NCI-H1694 (cell line): ENCODE measurements around the gene SCARB1.

ENCODE experiments used
- DNase-seq: peaks from one replicate; lab custom pipeline; 2025; lab: John Stamatoyannopoulos, UW

The SCARB1 gene

DNA sequence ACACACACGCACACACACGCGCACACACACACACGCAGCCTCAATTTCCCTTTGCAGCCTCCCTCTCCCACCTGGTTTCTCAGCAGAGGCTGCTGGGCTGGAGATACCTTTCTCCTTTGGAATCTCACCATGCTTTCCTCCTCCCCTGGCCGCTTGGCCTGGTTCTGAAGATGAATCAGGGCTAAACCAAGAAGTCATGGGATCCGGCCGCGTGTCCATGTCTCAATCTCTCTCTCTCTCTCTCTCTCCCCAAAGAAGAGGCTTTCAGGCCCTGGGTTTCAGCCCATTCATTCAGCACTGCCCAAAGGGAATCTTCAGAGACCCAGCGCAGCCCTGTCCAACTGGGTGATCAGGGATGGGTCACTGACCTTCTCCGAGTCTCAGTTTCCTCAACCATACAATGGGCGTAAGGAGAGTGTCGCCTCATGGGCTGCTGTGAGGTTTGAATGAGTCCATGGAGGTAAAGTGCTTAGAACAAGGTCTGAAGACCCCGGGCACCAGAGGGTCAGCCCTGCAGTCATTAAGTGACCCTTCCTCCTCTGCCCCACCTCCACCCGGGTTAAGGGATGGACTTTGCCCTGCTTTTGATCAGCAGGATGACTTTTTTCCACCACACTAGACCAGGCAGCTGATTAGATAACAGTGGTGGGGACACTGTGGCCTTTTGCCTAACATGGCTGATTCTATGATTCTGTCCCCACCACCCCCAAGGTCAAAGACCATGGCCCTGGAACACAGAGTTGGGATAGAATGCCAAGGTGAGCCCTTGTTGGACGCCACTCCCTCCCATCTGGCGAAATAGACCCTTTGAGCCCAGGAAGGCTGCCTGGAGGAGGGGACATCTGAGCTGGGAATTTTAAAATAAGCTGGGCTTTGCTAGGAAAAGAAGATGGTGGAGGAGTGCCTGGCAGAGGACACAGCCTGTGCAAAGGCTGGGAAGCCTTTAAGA, 42.1 kb downstream of the SCARB1 start:
- DNase-seq, result no peak

DNA sequence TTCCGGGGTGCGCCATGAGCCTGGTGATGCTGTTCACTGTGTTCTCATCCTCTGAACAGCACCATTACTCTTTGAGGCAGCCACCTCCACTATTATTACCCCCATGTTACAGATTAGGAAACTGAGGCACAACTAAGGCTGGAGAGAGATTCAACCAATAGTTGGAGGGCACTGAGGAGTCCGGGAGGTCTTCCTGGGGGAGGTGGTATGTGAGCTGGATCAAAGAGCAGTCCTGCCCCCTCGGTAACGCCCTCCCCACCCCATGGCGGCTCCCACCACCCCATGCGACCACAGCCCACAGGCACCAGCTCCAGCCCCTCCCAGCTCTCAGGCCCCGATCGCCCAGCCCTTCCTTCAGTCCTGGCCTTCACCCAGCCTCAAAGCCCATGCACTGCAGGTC, 43.5 kb downstream of the SCARB1 start:
- DNase-seq, result no peak

DNA sequence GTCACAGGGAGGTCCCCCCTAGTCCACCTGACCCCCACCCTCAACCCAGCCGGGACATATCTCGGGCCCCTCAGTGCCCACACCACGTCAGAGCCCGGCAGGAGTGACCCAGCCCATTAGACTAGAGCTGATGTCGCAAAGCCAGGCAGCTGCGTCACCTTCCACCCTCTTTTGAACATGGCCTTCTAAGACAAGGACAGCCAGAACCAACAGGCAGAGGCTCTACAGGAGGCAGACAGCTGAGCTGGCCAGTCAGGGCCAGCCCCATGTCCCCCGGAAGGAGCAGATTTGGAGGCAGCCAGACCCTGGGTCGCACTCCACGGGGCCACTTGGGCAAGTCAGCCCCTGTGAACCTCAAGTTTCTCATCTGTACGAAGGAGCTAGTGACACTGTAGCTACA, 44.1 kb downstream of the SCARB1 start:
- no peak for DNase-seq

DNA sequence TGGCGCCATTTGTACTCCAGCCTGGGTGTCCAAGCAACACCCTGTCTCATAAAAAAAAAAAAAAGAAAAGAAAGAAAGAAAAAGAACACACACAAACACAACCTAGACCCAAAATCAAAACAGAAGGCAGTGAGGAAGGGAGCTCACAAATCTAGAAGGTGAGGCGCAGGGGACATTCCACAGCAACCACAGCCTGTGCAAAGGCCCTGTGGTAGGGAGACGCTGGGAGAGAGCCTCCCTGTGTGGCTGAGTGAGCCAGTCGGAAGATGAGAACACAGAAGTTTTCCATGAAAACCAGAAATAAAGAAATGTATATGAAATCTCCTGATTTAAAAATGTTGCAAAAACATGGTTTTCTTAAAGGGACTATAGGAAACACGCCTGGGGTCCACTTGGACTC, 44.6 kb downstream of the SCARB1 start:
- no peak for DNase-seq

DNA sequence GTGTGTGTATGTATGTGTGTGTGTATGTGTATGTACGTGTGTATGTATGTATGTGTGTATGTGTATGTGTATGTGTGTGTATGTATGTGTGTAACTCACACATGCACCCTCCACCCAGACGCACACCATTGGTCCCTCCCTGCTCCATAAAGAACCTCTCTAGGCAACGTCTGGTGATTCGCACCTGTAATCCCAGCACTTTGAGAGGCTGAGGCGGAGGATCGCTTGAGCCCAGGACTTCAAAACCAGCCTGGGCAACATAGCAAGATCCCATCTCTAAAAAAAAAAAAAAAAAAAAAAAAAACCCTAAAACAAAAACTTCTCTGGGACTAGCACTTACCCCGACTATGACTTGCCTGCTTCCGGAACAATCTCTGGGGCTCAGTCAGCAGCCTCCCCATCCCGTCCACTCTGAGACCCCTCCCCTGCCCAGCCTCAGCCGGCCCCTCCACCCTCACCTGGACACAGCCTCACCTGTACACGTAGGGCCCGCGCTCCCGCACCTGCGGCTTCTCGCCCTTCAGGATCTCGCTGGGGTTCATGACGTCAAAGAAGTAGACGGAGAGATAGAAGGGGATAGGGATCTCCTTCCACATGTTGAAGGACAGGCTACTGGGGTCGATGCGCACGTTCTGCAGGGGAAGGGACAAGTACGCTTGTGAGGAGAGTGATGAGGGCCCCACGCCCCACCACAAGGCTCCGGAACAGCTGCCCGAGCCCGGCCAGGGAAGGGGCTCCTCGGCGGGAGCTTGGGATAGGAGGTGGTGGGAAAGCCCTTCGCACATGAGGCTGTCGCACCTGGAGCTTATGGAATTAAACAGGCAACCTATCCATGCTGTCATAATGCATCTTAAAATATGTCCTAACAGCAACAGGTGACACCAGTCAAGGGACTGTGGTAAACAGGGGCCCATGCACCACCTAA, 46.3 kb downstream of the SCARB1 start:
- DNase-seq, result no peak

DNA sequence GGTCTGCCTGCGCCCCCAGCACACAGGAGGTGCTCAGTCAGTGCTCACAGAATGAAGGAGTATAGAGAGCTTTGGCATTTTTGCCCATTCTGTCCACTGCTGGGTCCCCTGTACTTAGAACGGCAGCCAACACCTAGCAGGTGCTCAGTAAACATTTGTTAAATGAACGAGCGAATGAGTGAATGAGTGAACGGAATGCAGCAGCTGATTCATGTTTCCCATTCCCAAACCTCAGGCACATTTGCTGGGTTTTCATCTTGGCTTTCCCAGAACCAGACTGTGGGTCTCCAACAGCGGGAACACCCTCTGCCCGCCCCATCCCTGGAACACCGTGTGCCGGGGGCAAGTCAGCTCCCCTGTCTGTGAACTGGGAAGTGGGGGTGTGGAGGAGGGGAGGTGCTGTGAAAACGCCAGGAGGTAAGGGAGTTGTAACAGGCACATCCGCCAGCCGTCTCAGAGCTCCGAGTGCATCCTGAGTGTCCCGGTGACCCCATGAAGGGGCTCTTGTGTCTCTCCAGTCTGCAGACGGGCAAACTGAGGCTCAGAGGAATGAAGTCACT, 47.3 kb downstream of the SCARB1 start:
- no peak for DNase-seq

DNA sequence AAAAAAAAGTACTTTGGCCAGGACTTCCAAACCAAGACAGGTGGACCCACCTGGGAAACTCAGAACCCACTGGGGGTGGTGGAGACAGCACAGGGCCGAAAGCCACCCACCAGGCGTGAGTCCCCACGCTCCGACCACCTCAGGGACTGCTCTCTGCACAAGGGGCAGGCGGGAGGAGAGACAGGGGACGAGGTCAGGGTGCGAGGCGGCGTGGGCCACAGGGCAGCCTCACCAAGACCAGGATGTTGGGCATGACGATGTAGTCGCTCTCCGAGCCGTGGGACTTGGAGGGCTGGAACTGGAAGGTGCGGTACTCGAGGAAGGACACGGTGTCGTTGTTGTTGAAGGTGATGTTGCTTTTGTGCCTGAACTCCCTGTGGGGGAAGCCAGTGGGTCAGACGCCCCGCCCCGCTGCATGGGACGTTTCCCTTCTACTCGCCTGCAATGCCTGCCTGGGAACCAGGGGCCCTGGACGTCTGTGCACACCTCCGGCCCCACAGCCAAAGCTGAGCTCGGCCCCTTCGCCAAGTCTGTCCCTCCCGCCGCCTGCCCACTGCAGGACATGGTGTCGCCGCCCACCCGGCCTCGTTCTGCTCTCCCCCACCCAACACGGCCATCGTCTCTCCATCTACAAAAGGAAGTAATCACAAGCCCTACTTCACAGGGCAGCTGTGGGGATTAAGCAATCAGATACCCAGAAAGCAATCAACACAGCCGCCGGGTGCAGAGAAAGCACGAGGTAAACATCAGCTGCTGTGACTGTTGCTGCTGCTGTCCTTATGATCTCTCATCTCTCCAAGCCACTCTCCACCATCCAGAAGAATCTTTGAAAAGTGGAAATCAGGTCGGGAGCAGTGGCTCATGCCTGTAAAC, 48.7 kb downstream of the SCARB1 start:
- DNase-seq, result peak; percentile 32

DNA sequence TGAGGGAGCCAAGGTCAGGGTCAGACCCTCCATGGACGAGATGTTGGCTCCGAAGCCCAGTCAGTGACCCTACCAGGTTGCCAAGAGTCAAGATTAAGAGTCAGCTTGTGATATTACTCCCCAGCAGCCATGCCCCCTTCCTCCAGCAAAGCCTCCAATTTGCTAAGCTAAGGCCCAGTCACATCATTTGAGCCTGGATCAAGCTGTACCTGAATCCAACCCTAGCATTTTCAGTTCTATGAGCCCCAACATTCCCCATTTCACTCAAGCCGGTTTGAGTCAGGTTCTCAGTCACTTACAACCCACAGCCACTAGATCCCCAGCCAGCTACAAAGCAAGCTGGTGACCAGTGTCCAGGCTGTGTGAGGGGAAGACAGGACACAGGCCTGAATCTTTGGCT, 49.9 kb downstream of the SCARB1 start:
- no peak for DNase-seq

DNA sequence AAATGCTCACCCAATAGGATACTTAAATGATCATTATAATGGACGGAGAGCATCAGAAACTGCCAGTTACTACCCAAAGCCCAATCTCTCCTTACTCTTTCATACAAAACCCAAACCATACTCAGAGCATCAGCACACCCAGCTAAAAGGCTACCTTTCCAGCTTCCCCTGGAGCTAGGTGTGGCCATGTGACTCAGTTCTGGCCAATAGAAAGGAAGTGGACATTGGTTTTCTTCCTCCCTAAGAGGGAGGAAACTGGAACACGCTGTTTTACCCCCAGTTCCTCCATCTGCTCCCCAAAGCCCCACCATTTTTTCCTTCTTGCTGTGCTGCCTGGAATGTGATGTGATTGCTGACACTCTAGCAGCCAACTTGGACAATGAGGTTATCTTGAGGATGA, 50.7 kb downstream of the SCARB1 start:
- DNase-seq, result no peak

DNA sequence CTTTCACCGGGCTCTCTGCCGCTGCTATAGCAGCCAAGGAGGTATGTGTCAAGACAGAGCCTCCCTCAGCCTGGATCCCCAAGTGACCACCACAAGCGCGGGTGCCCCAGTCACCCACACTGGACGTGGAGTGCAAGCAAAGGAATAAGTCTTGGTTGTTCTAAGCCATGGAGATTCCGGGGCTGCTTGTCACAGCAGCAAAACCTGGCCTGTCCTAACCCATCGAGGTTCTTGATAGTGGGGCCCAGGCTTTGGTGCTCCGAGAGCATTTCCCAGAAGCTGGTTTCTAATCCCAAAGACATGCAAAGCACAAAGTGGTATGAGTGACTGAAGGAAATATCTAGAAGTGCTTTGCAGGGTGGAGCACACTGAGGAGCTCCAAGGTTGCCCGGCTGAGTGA, 51.3 kb downstream of the SCARB1 start:
- DNase-seq, result no peak

DNA sequence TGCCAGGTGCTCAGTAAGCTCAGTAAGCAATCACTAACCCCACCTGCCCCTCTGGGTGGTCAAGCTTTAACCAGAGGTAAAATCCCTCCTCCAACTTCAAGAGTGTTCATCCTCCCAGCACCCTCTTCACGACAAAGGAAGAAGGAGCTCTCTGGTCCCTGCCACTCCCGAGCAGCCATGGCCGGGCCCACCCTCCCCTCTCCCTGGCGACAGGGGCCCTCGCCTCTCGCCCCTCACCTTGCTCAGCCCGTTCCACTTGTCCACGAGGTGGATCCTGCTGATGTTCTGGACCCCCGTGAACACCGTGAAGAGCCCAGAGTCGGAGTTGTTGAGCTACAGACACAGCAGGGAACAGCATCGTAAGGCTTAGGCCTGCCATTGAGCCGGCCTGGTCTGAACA, 52.0 kb downstream of the SCARB1 start:
- no peak for DNase-seq

DNA sequence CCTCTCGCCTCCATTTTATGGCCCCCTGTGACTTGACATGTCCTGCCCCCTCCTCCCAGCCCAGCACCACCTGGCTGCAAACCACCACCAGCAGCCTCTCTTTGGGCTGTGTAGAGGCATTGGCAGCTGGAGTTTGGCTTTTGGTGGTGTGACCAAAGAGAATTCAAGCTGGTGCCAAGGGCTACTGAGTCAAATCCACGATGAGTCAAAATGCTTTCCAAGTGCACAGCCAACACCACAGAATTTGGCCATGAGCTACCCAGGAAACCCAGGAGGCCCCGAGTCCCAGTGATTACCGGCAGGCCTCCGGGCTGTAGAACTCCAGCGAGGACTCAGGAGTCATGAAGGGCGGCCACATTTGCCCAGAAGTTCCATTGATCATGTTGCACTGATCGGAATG, 53.8 kb downstream of the SCARB1 start:
- DNase-seq, result no peak

DNA sequence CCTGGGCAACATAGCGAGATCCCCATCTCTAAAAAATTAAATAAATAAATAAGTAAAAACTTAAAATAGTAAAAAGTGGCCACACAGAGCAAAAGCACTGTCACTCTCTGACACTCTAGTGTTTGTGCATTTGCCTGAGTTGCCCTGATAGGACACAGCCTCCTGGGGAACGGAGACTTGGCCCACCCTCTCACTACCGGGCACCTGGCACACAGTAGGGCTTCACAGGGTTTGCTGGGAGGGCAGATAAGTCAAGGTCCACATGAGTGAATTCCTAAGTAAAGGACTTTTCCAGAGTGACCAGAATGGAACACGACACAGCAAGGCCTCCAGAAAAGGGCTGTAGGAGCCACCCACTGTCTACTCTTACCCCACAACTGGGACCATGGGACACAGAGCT, 54.3 kb downstream of the SCARB1 start:
- no peak for DNase-seq

DNA sequence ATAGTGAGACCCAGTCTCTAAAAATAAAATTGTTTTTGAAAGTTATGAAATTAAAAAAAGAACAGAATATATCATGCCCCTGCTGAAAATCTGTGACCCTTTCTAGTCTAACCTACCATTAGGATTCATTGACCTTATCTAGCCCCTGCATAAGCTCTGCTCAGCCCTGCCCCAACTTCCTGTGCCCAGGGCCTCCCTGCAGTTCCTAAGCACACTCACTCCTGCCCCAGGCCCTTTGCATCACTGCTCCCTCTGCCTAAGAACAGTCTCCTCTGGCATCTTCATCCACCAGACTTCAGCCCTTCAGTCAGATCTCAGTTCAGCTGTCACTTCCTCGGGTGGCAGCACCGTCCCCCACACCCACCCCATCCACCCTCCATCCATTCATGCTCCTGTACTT, 55.4 kb downstream of the SCARB1 start:
- no peak for DNase-seq

DNA sequence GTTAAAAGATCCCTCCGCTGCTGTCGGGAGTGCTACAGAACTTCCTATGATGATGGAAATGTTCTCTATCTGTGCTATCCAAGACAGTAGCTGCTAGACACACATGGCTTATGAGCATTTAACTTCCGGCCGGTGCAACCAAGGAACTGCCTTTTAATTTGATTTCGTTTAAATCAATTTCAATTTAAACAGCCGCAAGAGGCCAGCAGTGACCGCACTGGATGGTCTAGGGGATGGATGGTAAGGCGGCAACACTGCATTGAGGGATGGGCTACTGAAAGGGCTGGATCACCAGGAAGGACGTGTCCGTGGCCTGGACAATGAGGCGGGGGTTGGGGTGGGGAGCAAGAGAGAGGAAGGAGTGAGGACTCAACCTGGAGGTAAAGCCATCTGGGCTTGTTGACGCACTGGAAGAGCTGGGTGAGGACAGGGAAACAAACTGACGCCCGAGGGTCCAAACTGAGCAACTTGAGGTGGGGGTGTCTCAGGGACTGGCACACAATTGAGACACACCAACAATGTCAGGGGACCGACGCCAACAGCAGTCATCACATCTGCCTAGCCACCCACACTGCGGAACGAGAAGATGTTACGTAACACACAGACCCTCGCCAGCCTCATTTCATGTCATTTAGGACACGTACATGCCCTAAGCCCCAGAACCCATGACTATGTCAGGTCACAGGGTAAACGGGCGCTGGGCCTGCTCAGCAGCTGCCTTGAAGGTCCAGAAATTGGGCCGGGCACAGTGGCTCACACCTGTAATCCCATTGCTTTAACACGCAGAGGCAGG, 57.6 kb downstream of the SCARB1 start:
- no peak for DNase-seq

DNA sequence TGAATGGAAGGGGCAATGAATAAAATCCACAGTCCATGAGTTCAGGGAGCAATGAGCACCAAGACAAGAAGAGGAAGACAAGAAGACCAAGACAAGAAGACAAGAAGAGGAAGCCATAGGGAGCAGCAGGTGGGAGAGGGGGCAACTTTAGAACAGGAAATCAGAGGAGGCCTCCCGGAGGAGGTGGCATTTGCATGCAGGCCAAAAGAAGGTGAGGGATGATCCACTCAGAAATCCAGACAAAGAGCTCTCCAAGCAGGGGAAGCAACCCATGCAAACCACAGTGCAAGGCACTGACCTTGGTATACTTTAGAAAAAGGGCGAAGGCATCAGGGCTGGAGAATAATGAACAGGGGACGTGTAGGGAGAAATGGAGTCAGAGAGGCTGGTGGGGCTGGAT, 58.6 kb downstream of the SCARB1 start:
- no peak for DNase-seq

DNA sequence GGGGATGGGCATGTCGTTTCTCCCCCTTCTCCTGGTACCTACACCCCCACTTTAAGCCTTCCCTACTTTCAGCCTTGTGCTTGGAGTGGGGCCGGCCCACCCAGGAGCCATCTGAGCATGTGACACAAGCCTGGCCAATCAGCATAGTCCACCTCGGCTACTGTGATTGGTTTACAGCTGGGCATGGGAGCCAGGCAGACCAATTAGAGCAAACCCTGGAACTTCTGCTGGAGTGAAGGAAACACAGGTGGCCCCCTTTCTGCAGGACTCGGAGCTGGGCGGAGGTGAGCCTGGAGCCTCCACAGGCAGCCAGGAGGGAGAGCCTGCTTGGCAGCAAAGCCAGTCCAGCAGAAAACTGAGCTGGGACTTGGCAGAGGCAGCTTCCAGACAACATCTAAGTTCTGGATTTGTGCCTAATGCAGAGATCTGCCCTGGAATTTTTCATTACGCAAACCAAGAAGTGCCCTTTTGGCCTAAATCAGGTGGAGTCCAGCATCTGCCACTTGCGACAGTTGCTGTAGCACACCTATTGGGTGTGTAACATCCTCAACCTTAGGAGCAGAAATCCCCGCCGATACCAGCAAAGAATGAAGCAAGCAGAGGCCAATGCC, 59.5 kb downstream of the SCARB1 start:
- DNase-seq, result no peak

DNA sequence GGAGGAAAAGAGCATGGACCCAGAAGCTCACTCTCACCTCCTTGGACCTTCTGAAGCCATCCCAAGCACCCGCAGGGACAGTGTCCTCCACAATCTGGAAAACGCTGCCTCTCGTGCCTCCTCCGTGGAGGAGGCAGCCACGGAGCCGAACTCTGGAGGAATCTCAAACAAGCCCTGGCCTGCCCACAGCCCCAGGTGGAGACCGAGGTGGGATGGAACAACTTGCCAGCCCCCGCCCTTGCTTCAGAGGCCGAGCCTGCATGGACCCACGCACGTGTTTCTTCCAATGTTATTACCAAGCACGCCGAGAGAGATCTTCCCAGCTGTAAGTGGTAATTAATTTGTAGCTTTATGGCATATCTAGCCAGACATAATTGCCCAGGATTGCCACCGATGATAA, 61.3 kb downstream of the SCARB1 start:
- DNase-seq, result no peak

DNA sequence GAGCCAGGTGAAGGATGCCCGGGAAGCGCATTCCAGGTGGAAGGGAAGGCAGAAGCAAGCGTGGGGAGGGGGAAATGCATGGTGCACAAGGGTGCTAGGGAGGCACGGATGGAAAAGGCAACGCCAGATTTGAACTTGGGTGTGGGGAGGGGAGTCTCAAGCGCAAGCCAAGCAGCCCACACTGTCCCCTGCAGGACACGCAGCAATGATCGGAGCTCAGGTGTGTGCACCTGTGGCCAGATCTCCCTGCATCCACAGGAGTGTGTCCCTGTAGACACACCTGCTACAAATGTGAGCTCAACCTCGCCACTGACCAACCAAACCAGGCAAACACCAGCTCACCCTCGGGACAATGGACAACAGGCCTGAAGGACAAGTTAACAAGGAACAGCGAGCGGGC, 63.2 kb downstream of the SCARB1 start:
- no peak for DNase-seq

DNA sequence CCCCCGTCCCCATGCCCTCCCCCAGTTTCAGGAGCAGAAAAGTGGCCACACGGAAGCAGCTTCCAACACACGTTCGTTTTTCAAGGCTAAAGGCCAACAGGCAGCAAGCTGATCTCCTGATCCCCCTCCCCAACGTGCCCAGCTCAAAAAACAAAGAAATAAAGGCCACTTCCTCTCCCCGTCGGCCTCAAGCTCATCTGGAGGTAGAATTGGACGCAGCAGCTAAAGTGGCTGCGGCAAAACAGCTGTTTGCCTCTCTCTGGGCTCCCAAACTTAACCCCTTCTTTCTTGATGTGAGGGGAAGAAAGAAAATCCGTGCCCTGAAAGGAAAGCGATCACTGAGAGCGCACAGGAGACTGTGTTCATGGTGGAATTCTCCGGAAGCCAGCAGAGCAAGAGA, 66.3 kb downstream of the SCARB1 start:
- DNase-seq, result no peak
